Skeletal muscle tissue (tissue), 1 donor: Measurements from ENCODE around the gene STRADA. TPM values are rescaled to one million over a fixed set of nuclear protein-coding genes. Genes with fewer than 3 reads are reported as not detected.

Source experiments
- total RNA-seq: library from RNA; depleted of rRNA; stranded (reverse); fragments of >200 nt; gene quantifications from one replicate; pipeline ENCODE4 v1.2.3, GENCODE V29; 2014

STRADA gene
- total RNA-seq, 1 donor from 2014 or later = 13.6 TPM

Other genes with a start within 250 kb of the STRADA start
- gene KCNH6, start 218.4 kb downstream of the STRADA start, total RNA-seq = not detected
- 13.6 TPM for gene DCAF7, start 191.3 kb downstream of the STRADA start, total RNA-seq
- 14.6 TPM for gene TACO1, start 140.9 kb downstream of the STRADA start, total RNA-seq
- gene MAP3K3, start 119.4 kb downstream of the STRADA start, total RNA-seq = 25.1 TPM
- 3.7 TPM for gene LIMD2, start 41.7 kb downstream of the STRADA start, total RNA-seq
- 43.8 TPM for gene CCDC47, start 31.8 kb upstream of the STRADA start, total RNA-seq
- 69.9 TPM for gene DDX42, start 32.4 kb upstream of the STRADA start, total RNA-seq
- gene PSMC5, start 85.6 kb upstream of the STRADA start, total RNA-seq = 41.2 TPM
- 62.6 TPM for gene FTSJ3, start 85.9 kb upstream of the STRADA start, total RNA-seq
- 44.4 TPM for gene SMARCD2, start 100.9 kb upstream of the STRADA start, total RNA-seq
- gene CSH2, start 131.9 kb upstream of the STRADA start, total RNA-seq = not detected
- gene GH2, start 140.1 kb upstream of the STRADA start, total RNA-seq = not detected
- not detected for gene CSH1, start 154.8 kb upstream of the STRADA start, total RNA-seq
- gene CSHL1, start 169.5 kb upstream of the STRADA start, total RNA-seq = not detected
- gene GH1, start 177.0 kb upstream of the STRADA start, total RNA-seq = not detected
- gene CD79B, start 190.5 kb upstream of the STRADA start, total RNA-seq = 2.1 TPM
- gene SCN4A, start 231.1 kb upstream of the STRADA start, total RNA-seq = 32.9 TPM